Measurements from ENCODE around the gene AP1S1. TPM values are rescaled to one million over a fixed set of nuclear protein-coding genes. Genes with fewer than 3 reads are reported as not detected.

The AP1S1 gene
- total and polyA plus RNA-seq, 2 of the 13 experiments (the other 11 are each of a cell fraction or from before 2014, with no cell fraction given) = 57.5 to 68.1 TPM

GRCh38 chr7:101125989-101126650 lies 28.2 kb upstream of the AP1S1 start (continued):
- TF ChIP-seq ZNF337 (CRISPR knock-in tag; IDR thresholded peaks at IDR 0.05; ENCODE audit: borderline replicate concordance, low read depth) (no peak), ZNF280D (CRISPR knock-in tag; IDR thresholded peaks at IDR 0.05) (peak; percentile 81; the same call in 1 of the 2 replicates), ZNF34 (CRISPR knock-in tag; IDR thresholded peaks at IDR 0.05; ENCODE audit: borderline replicate concordance) (no peak), ISX (CRISPR knock-in tag; conservative IDR thresholded peaks at IDR 0.05) (no peak), ZMYM3 (CRISPR knock-in tag; IDR thresholded peaks at IDR 0.05) (no peak), TEF (CRISPR knock-in tag; IDR thresholded peaks at IDR 0.05) (no peak), HIVEP1 (CRISPR knock-in tag; IDR thresholded peaks at IDR 0.05) (peak; percentile 92), CEBPB (IDR thresholded peaks at IDR 0.05; ENCODE audit: borderline replicate concordance, low read depth, low read length) (no peak), SAFB2 (CRISPR knock-in tag; IDR thresholded peaks at IDR 0.05; ENCODE audit: borderline replicate concordance, low read depth) (0 out of 2 replicates have a peak, but pooled peaks have one; percentile 3), ZNF558 (CRISPR knock-in tag; IDR thresholded peaks at IDR 0.05; ENCODE audit: borderline replicate concordance) (peak; percentile 92; the same call in 1 of the 2 replicates), HMGXB4 (CRISPR knock-in tag; IDR thresholded peaks at IDR 0.05; ENCODE audit: borderline replicate concordance in 1 of 2, low read depth in 1 of 2) (no peak), BRCA1 (CRISPR knock-in tag; IDR thresholded peaks at IDR 0.05) (no peak)
- TF ChIP-seq, protein P1, sequence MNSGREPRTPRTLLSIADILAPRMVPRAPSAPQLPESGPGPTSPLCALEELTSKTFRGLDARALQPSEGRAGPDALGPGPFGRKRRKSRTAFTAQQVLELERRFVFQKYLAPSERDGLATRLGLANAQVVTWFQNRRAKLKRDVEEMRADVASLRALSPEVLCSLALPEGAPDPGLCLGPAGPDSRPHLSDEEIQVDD (CRISPR knock-in tag; IDR thresholded peaks at IDR 0.05; ENCODE audit: borderline replicate concordance) = peak; percentile 31; the same call in 1 of the 2 replicates
- TF ChIP-seq, protein P2, sequence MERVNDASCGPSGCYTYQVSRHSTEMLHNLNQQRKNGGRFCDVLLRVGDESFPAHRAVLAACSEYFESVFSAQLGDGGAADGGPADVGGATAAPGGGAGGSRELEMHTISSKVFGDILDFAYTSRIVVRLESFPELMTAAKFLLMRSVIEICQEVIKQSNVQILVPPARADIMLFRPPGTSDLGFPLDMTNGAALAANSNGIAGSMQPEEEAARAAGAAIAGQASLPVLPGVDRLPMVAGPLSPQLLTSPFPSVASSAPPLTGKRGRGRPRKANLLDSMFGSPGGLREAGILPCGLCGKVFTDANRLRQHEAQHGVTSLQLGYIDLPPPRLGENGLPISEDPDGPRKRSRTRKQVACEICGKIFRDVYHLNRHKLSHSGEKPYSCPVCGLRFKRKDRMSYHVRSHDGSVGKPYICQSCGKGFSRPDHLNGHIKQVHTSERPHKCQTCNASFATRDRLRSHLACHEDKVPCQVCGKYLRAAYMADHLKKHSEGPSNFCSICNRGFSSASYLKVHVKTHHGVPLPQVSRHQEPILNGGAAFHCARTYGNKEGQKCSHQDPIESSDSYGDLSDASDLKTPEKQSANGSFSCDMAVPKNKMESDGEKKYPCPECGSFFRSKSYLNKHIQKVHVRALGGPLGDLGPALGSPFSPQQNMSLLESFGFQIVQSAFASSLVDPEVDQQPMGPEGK (CRISPR knock-in tag; IDR thresholded peaks at IDR 0.05) = peak; percentile 29; the same call in 1 of the 2 replicates

Data from HepG2 (cell line).